ENCODE data around the gene SDHAF2.

SDHAF2 gene

DNA sequence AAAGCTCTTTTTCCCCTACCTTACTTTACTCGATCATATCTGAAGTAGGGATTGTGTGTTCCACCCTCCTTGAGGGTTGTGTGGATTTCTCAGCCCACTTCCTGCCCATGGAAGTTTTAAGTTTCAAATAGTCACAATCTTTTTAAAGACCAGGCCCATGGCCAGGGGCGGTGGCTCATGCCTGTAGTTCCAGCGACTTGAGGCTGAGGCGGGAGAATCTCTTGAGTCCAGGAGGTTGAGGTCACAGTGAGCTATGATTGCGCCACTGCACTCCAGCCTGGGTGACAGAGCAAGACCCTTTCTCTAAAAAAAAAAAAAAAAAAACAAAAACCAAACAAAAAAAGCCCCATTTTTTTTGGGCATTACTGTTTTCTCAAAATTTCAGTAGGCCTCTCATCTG lies 42.4 kb downstream of the SDHAF2 start:
- no peak overlapping the region for H3K9ac ChIP-seq (ENCODE audit: low read length)
- no peaks in the 10 kb centered on the region for H3K4me1 ChIP-seq (ENCODE audit: insufficient read depth, low read length, severe bottlenecking)
- TF ChIP-seq, protein P1, sequence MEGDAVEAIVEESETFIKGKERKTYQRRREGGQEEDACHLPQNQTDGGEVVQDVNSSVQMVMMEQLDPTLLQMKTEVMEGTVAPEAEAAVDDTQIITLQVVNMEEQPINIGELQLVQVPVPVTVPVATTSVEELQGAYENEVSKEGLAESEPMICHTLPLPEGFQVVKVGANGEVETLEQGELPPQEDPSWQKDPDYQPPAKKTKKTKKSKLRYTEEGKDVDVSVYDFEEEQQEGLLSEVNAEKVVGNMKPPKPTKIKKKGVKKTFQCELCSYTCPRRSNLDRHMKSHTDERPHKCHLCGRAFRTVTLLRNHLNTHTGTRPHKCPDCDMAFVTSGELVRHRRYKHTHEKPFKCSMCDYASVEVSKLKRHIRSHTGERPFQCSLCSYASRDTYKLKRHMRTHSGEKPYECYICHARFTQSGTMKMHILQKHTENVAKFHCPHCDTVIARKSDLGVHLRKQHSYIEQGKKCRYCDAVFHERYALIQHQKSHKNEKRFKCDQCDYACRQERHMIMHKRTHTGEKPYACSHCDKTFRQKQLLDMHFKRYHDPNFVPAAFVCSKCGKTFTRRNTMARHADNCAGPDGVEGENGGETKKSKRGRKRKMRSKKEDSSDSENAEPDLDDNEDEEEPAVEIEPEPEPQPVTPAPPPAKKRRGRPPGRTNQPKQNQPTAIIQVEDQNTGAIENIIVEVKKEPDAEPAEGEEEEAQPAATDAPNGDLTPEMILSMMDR (IDR thresholded peaks at IDR 0.05; ENCODE audit: low read length), result no peak
- TF ChIP-seq EZH2 (IDR thresholded peaks at IDR 0.05; ENCODE audit: borderline replicate concordance, low read length), result no peak
- H3K9me2 ChIP-seq (ENCODE audit: low read depth, low read length), result no peaks in the 10 kb centered on the region
- no peak overlapping the region for H3K4me2 ChIP-seq (ENCODE audit: low read length)
- H3K4me3 ChIP-seq (ENCODE audit: low read depth, low read length, poor library complexity, severe bottlenecking), result no peak overlapping the region
- no peaks in the 10 kb centered on the region for H3K9me3 ChIP-seq (ENCODE audit: low read length)
- H3K27ac ChIP-seq (ENCODE audit: low read depth, low read length, poor library complexity, severe bottlenecking), result no peak overlapping the region
- no peaks in the 10 kb centered on the region for H4K20me1 ChIP-seq (ENCODE audit: insufficient read depth, low read length)
- no peaks in the 10 kb centered on the region for H3K27me3 ChIP-seq (ENCODE audit: insufficient read depth, low read length)
- no peak overlapping the region for H2AFZ ChIP-seq (ENCODE audit: low read length)
- no peaks in the 10 kb centered on the region for H3K79me2 ChIP-seq (ENCODE audit: insufficient read depth, low read length)
- H3K36me3 ChIP-seq (ENCODE audit: insufficient read depth, low read length), result no peaks in the 10 kb centered on the region; the same call in 1 of the 2 replicates
- no peaks in the 10 kb centered on the region for H3F3A ChIP-seq (ENCODE audit: insufficient read depth, low read length)

DNA sequence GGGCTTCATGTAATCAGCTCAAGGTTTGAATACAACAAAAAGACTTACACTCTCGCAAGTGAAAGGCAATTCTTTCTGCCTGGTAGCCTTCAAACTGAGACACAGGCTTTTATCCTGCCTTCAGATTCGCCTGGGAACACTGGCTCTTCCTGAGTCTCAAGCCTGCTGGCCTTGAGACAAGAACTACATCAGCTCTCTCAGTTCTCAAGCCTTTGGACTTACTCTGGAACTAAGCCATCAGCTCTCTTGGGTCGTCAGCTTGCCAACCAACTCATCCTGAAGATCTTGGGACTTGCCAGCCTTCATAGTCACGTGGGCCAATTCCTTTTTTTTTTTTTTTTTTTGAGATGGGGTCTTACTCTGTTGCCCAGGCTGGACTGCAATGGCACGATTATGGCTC lies 42.9 kb downstream of the SDHAF2 start:
- no peak for TF ChIP-seq EZH2 (IDR thresholded peaks at IDR 0.05; ENCODE audit: borderline replicate concordance, low read length)
- TF ChIP-seq, protein P1 (IDR thresholded peaks at IDR 0.05; ENCODE audit: low read length), result no peak

DNA sequence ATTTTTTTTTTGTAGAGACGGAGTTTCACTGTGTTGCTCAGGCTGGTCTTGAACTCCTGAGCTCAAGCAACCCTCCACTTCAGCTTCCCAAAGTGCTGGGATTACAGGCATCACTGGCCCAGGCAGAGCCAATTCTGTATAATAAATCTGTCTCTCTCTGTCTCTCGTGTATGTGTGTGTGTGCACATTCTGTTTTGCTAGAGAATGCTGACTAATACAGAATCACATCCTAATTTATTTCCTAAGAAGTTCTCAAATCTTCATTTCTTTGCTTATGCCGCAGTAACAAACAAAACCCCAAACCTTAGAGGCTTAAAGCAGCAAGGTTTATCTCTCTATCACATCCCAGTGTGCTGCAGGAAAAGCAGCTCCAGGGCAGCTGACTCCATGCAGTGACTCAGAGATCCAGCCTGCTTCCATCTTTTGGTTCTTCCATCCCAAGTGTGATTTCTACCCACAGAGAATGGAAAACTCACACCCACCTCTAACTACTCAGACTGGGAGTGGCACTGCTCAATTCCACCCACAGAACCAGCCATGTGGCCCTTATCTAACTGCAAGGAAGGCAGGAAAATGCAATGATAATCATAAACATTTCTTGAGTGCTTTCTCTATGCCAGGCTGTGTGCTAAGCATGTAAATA lies 43.6 kb downstream of the SDHAF2 start:
- no peaks in the 10 kb centered on the region; the same call in 1 of the 2 replicates for H3K36me3 ChIP-seq (ENCODE audit: insufficient read depth, low read length)
- no peaks in the 10 kb centered on the region for H3K27me3 ChIP-seq (ENCODE audit: insufficient read depth, low read length)
- H3K4me1 ChIP-seq (ENCODE audit: insufficient read depth, low read length, severe bottlenecking), result no peaks in the 10 kb centered on the region
- H3F3A ChIP-seq (ENCODE audit: insufficient read depth, low read length), result no peaks in the 10 kb centered on the region
- no peak overlapping the region for H3K27ac ChIP-seq (ENCODE audit: low read depth, low read length, poor library complexity, severe bottlenecking)
- no peaks in the 10 kb centered on the region for H3K9me2 ChIP-seq (ENCODE audit: low read depth, low read length)
- no peaks in the 10 kb centered on the region for H3K9me3 ChIP-seq (ENCODE audit: low read length)
- H2AFZ ChIP-seq (ENCODE audit: low read length), result no peak overlapping the region
- H3K4me2 ChIP-seq (ENCODE audit: low read length), result no peak overlapping the region
- no peak overlapping the region for H3K9ac ChIP-seq (ENCODE audit: low read length)
- H3K4me3 ChIP-seq (ENCODE audit: low read depth, low read length, poor library complexity, severe bottlenecking), result no peak overlapping the region
- TF ChIP-seq, protein P1 (IDR thresholded peaks at IDR 0.05; ENCODE audit: low read length), result no peak
- TF ChIP-seq EZH2 (IDR thresholded peaks at IDR 0.05; ENCODE audit: borderline replicate concordance, low read length), result no peak
- H3K79me2 ChIP-seq (ENCODE audit: insufficient read depth, low read length), result no peaks in the 10 kb centered on the region
- H4K20me1 ChIP-seq (ENCODE audit: insufficient read depth, low read length), result no peaks in the 10 kb centered on the region

More for the DNA sequence above, 42.9 kb downstream of the SDHAF2 start:
- no peaks in the 10 kb centered on the region for H3K4me1 ChIP-seq (ENCODE audit: insufficient read depth, low read length, severe bottlenecking)
- no peaks in the 10 kb centered on the region for H3F3A ChIP-seq (ENCODE audit: insufficient read depth, low read length)
- no peak overlapping the region for H3K4me3 ChIP-seq (ENCODE audit: low read depth, low read length, poor library complexity, severe bottlenecking)
- no peak overlapping the region for H3K27ac ChIP-seq (ENCODE audit: low read depth, low read length, poor library complexity, severe bottlenecking)
- no peaks in the 10 kb centered on the region for H4K20me1 ChIP-seq (ENCODE audit: insufficient read depth, low read length)
- no peak overlapping the region for H3K9ac ChIP-seq (ENCODE audit: low read length)
- H3K9me2 ChIP-seq (ENCODE audit: low read depth, low read length), result no peaks in the 10 kb centered on the region
- no peaks in the 10 kb centered on the region for H3K79me2 ChIP-seq (ENCODE audit: insufficient read depth, low read length)
- H3K9me3 ChIP-seq (ENCODE audit: low read length), result no peaks in the 10 kb centered on the region
- no peak overlapping the region for H2AFZ ChIP-seq (ENCODE audit: low read length)
- no peaks in the 10 kb centered on the region; the same call in 1 of the 2 replicates for H3K36me3 ChIP-seq (ENCODE audit: insufficient read depth, low read length)
- no peaks in the 10 kb centered on the region for H3K27me3 ChIP-seq (ENCODE audit: insufficient read depth, low read length)
- no peak overlapping the region for H3K4me2 ChIP-seq (ENCODE audit: low read length)
